K562 (cell line): Measurements from ENCODE around the gene ASIC3. TPM values are rescaled to one million over a fixed set of nuclear protein-coding genes. Genes with fewer than 3 reads are reported as not detected.

Experiments used
- ATAC-seq: fragments of 200-7000 bp; cut with Tn5 transposase; 3 replicates; pipeline ENCODE4 v1.9.1; 2020; ENCODE audit warnings: moderate library complexity
- BruUV-seq: library from RNA; stranded (reverse); fragments of 400-500 nt; replicated peaks from 2 replicates; lab custom pipeline; 2021; lab: Mats Ljungman, UMichigan
- CTCF ChIA-PET: fragments of 300-600 bp; formaldehyde crosslinking; extraction: SDS; loops from one replicate; lab custom pipeline; 2021; ENCODE audit warnings: low intra/inter-chr PET ratio; lab: Yijun Ruan, JAX
- POLR2A ChIA-PET: fragments of 300-600, 350-650 bp; sonication (Branson Sonifier 250); formaldehyde crosslinking; extraction: SDS; loops from one replicate; lab custom pipeline; 2021; ENCODE audit warnings: antibody characterized with exemption, inconsistent platforms; lab: Yijun Ruan, JAX
- DNase-seq, 4 experiments: peaks; one replicate each; pipeline versions ENCODE4 v3.0.0 to v3.0.0-alpha.2; 2011 to 2018; ENCODE audit warnings: low spot score in 3 of 4, mixed read lengths in 3 of 4; ENCODE audit errors: extremely low read depth in 1 of 4
- FAIRE-seq: peaks from 2 replicates; lab custom pipeline; 2011; peaks lifted over from hg19 to GRCh38; lab: Jason Lieb, UNC
- H2AFZ ChIP-seq: 2 replicates; pipeline ENCODE4 v1.6.0; 2011; ENCODE audit warnings: low read depth, low read length, control low read depth, inconsistent platforms
- H3K27ac ChIP-seq: fragments of 200-600 bp; 3 replicates; pipeline ENCODE4 v1.8.0; 2011; ENCODE audit warnings: low read depth, mild to moderate bottlenecking, control low read depth, inconsistent platforms, low read length, moderate library complexity, mixed read lengths; ENCODE audit errors: extremely low read depth
- H3K27me3 ChIP-seq, 2 experiments: fragments of 300-600 bp in 1 of 2; 2 replicates in 1 of 2; 3 replicates in 1 of 2; pipeline versions ENCODE4 v1.6.0 to v1.8.0; 2011; ENCODE audit warnings: inconsistent platforms in 2 of 2, low read length in 2 of 2, mild to moderate bottlenecking in 1 of 2, mixed read lengths in 1 of 2, moderate library complexity in 1 of 2; ENCODE audit not compliant: control insufficient read depth in 2 of 2, insufficient read depth in 2 of 2
- H3K36me3 ChIP-seq: fragments of 300-600 bp; 3 replicates; pipeline ENCODE4 v1.8.0; 2011; ENCODE audit warnings: mild to moderate bottlenecking, low read length, inconsistent platforms; ENCODE audit not compliant: control insufficient read depth, insufficient read depth
- H3K4me1 ChIP-seq, 2 experiments: fragments of 200-600 bp in 1 of 2; replicated peaks in 1 of 2; 2 replicates in 1 of 2; 3 replicates in 1 of 2; pipeline versions ENCODE4 v1.5.1 to v1.8.0; 2011; ENCODE audit warnings: inconsistent platforms in 2 of 2, low read length in 2 of 2, mild to moderate bottlenecking in 1 of 2, mixed read lengths in 1 of 2, moderate library complexity in 1 of 2; ENCODE audit not compliant: control insufficient read depth in 2 of 2, insufficient read depth in 2 of 2
- H3K4me2 ChIP-seq: 2 replicates; pipeline ENCODE4 v1.6.1; 2011; ENCODE audit warnings: low read length, control low read depth, inconsistent platforms, mixed read lengths; ENCODE audit not compliant: insufficient read depth
- H3K4me3 ChIP-seq: fragments of 200-600 bp; sonication (generic), shearing (Covaris generic); 2 replicates; pipeline ENCODE4 v1.5.1; 2016; ENCODE audit warnings: control low read depth, inconsistent platforms
- H3K79me2 ChIP-seq: fragments of 200-600 bp; 3 replicates; pipeline ENCODE4 v1.8.0; 2011; ENCODE audit warnings: low read length, inconsistent platforms; ENCODE audit not compliant: control insufficient read depth, insufficient read depth
- H3K9ac ChIP-seq, 2 experiments: 2 replicates each; pipeline versions ENCODE4 v1.6.0 to v1.6.1; 2011; ENCODE audit warnings: low read depth in 2 of 2, low read length in 2 of 2, control low read depth in 1 of 2, inconsistent platforms in 1 of 2, mild to moderate bottlenecking in 1 of 2, mixed read lengths in 1 of 2; ENCODE audit not compliant: insufficient read depth in 1 of 2
- H3K9me1 ChIP-seq: one replicate; pipeline ENCODE4 v1.6.0; 2011; ENCODE audit warnings: inconsistent platforms, mild to moderate bottlenecking, low read length, moderate library complexity; ENCODE audit not compliant: control insufficient read depth, insufficient read depth
- H3K9me3 ChIP-seq: replicated peaks from 2 replicates; pipeline ENCODE4 v1.5.1; 2011; ENCODE audit warnings: low read depth, low read length, inconsistent platforms; ENCODE audit not compliant: control insufficient read depth, insufficient read depth
- H4K20me1 ChIP-seq: replicated peaks from 2 replicates; pipeline ENCODE4 v1.6.1; 2011; ENCODE audit warnings: low read length, inconsistent platforms, mixed read lengths; ENCODE audit not compliant: control insufficient read depth, insufficient read depth
- EGR1 ChIP-seq: fragments of 450-650 bp; conservative IDR thresholded peaks from 2 replicates; pipeline ENCODE4 v1.6.1; 2017; ENCODE audit warnings: mild to moderate bottlenecking
- MTF1 ChIP-seq: fragments of 250-450 bp; sonication (Bioruptor Pico); IDR thresholded peaks from 2 replicates; pipeline ENCODE4 v1.9.0; 2021; ENCODE audit warnings: moderate library complexity, mild to moderate bottlenecking, inconsistent platforms, borderline replicate concordance
- PURB ChIP-seq: sonication (generic); formaldehyde crosslinking; IDR thresholded peaks from 2 replicates; pipeline ENCODE4 v1.9.0; 2021; ENCODE audit warnings: low read depth, mild to moderate bottlenecking, missing genetic modification reagents
- RBM14 ChIP-seq: fragments of 200-400 bp; formaldehyde crosslinking; IDR thresholded peaks from 2 replicates; pipeline ENCODE4 v1.6.1; 2018; ENCODE audit warnings: low read depth, mild to moderate bottlenecking, low read length, moderate library complexity, borderline replicate concordance; ENCODE audit not compliant: insufficient read depth
- SAFB ChIP-seq: fragments of 200-400 bp; formaldehyde crosslinking; IDR thresholded peaks from 2 replicates; pipeline ENCODE4 v1.6.1; 2017; ENCODE audit warnings: low read depth, low read length, borderline replicate concordance
- THAP12 ChIP-seq: fragments of 250-450 bp; sonication (Bioruptor Pico); IDR thresholded peaks from 2 replicates; pipeline ENCODE4 v1.9.0; 2021; ENCODE audit warnings: mild to moderate bottlenecking, inconsistent platforms
- TOE1 ChIP-seq, 2 experiments: fragments of 450-650 bp in 1 of 2; sonication (generic) in 1 of 2; formaldehyde crosslinking in 1 of 2; IDR thresholded peaks; 2 replicates each; pipeline versions ENCODE4 v1.7.1 to v1.8.0; 2016 to 2022; ENCODE audit warnings: borderline replicate concordance in 2 of 2, mild to moderate bottlenecking in 2 of 2, antibody characterized with exemption in 1 of 2, inconsistent platforms in 1 of 2, low read depth in 1 of 2, missing genetic modification reagents in 1 of 2, moderate library complexity in 1 of 2
- ZEB2 ChIP-seq: fragments of 450-650 bp; IDR thresholded peaks from 2 replicates; pipeline ENCODE4 v1.6.1; 2016
- ZNF143 ChIP-seq: sonication (generic); formaldehyde crosslinking; IDR thresholded peaks from 2 replicates; pipeline ENCODE4 v1.9.0; 2022; ENCODE audit warnings: mild to moderate bottlenecking, missing genetic modification reagents
- WGBS: fragments of 100-300 bp; shearing (Covaris generic); methylation state at CpG from one replicate; pipeline ENCODE4 v1.1.6; 2016; ENCODE audit warnings: low coverage, mixed read lengths; ENCODE audit not compliant: insufficient coverage; ENCODE audit errors: missing lambda C conversion rate; 5-methylcytosine and 5-hydroxymethylcytosine counted together
- in situ Hi-C: fragments of 300-500 bp; cut with MboI; formaldehyde crosslinking; loops from 4 replicates; pipeline ENCODE4 v1.15.0; 2018; ENCODE audit warnings: inconsistent platforms, mixed read lengths
- intact Hi-C: fragments of 100-400 bp; cut with micrococcal nuclease; formaldehyde crosslinking; loops from 2 replicates; pipeline ENCODE4 v1.14.2; 2022
- polyA plus RNA-seq, 8 experiments: library from polyadenylated mRNA; depleted of rRNA in 4 of 8; stranded (reverse) in 5 of 8; unstranded in 3 of 8; fragments of >200 nt; fragmentation: Nextera tagmentation in 2 of 8; fragmentation: Illumina TruSeq in 1 of 8; extraction: Ambion mirVana in 2 of 8; extraction: Trizol in 1 of 8; gene quantifications; 2 replicates each; pipeline versions ENCODE4 v1.2.1 to v1.2.3, GENCODE V29; 2011 to 2014; ENCODE audit warnings: inconsistent platforms in 1 of 8, missing spikeins in 1 of 8
- total RNA-seq, 7 experiments: library from RNA; depleted of rRNA in 6 of 7; stranded (reverse); fragments of >200 nt in 6 of 7; fragmentation: Illumina TruSeq in 2 of 7; extraction: Trizol in 2 of 7; gene quantifications; 2 replicates each; pipeline versions ENCODE4 v1.2.1 to v1.2.3, GENCODE V29; 2011 to 2021; ENCODE audit warnings: low replicate concordance in 1 of 7

ASIC3 gene
- total and polyA plus RNA-seq, 9 of the 15 experiments (the other 6 are each of a cell fraction or from before 2014, with no cell fraction given): 0.11 to 5.0 (median 0.87) TPM

GRCh38 chr7:151083071-151083823 lies 34.9 kb downstream of the ASIC3 start, which contains the start of gene TMUB1:
TMUB1 (minus strand) TSS chr7:151083493; CDS start chr7:151082563, 930 bp downstream.
- ATAC-seq: peak; percentile 38
- BruUV-seq: no TSS peak
- Histone ChIP-seq H4K20me1 (peaks cover 13% of the 10 kb centered on the region), H3K4me3 (peak within 1 kb of the TSS; percentile 89), H3K9ac (peak within 1 kb of the TSS; percentile 94 to 97), H3K79me2 (peaks cover 66% of the 10 kb centered on the region), H3K9me3 (no peaks in the 10 kb centered on the region), H3K4me2 (peak within 1 kb of the TSS; percentile 97), H3K27ac (peak within 1 kb of the TSS; percentile 94), H3K4me1 (peaks cover 52 to 83% of the 10 kb centered on the region in 2 experiments), H3K9me1 (no peaks in the 10 kb centered on the region), H3K27me3 (no peaks in the 10 kb centered on the region), H2AFZ (peak within 1 kb of the TSS; percentile 81), H3K36me3 (peaks cover 32% of the 10 kb centered on the region)
- intact Hi-C loops (loop anchor here (1.0 to 10.0 kb wide), 2 partner anchors 55 to 768 kb away; partner anchors contain the start of gene ABCB8), in situ Hi-C loops (no loop called here)
- ChIA-PET CTCF (no interaction called here), POLR2A (interaction anchor here (0.6 to 3.5 kb wide), 7 partner anchors 9 to 179 kb away, joined by 3 to 24 read pairs (median 3); no protein-coding TSS in a partner anchor)
- no peak for FAIRE-seq
- DNase-seq: peak; percentile 80 to 95 (median 83)
- 2% methylated on average over 67 of the region's 69 CpGs for WGBS
- TF ChIP-seq PURB (CRISPR knock-in tag): no peak
- no peak for TF ChIP-seq RBM14
- peak; percentile 79; the same call in 1 of the 2 replicates for TF ChIP-seq THAP12 (CRISPR knock-in tag)
- TF ChIP-seq TOE1 (IDR thresholded peaks at IDR 0.05; ENCODE audit: borderline replicate concordance): no peak
- no peak for TF ChIP-seq TOE1 (CRISPR knock-in tag; IDR thresholded peaks at IDR 0.05; ENCODE audit: borderline replicate concordance, low read depth)
- TF ChIP-seq ZEB2: no peak
- TF ChIP-seq SAFB: peak; percentile 94
- no peak for TF ChIP-seq MTF1 (CRISPR knock-in tag)
- TF ChIP-seq ZNF143: peak; percentile 90
- TF ChIP-seq EGR1: peak; percentile 79
